Esophagus (tissue), 2 donors: Measurements from ENCODE around the gene TIMM29. TPM values are rescaled to one million over a fixed set of nuclear protein-coding genes. Genes with fewer than 3 reads are reported as not detected.

ENCODE experiments used
- H3K27ac ChIP-seq, 2 donors: one replicate each; pipeline ENCODE4 v1.5.1; 2013; ENCODE audit warnings: low read depth in 2 of 2, mild to moderate bottlenecking in 2 of 2, inconsistent platforms in 1 of 2, low read length in 1 of 2, moderate library complexity in 1 of 2
- H3K27me3 ChIP-seq, 2 donors: one replicate each; pipeline ENCODE4 v1.6.1; 2013; ENCODE audit warnings: low read length in 2 of 2, control low read depth in 1 of 2, mild to moderate bottlenecking in 1 of 2; ENCODE audit not compliant: insufficient read depth in 2 of 2, control insufficient read depth in 1 of 2
- H3K36me3 ChIP-seq, 2 donors: one replicate each; pipeline ENCODE4 v1.6.1; 2013; ENCODE audit warnings: low read length in 1 of 2; ENCODE audit not compliant: control insufficient read depth in 2 of 2, insufficient read depth in 2 of 2
- H3K4me1 ChIP-seq, 2 donors: one replicate each; pipeline ENCODE4 v1.6.1; 2013; ENCODE audit warnings: low read length in 1 of 2; ENCODE audit not compliant: control insufficient read depth in 2 of 2, insufficient read depth in 2 of 2
- H3K4me3 ChIP-seq, 2 donors: one replicate each; pipeline ENCODE4 v1.5.1; 2013; ENCODE audit warnings: low read length in 2 of 2, mild to moderate bottlenecking in 2 of 2, low read depth in 1 of 2, moderate library complexity in 1 of 2
- H3K9me3 ChIP-seq, 2 donors: one replicate each; pipeline ENCODE4 v1.6.1; 2013; ENCODE audit warnings: mild to moderate bottlenecking in 2 of 2, low read depth in 1 of 2, low read length in 1 of 2, moderate library complexity in 1 of 2; ENCODE audit not compliant: control insufficient read depth in 2 of 2, insufficient read depth in 1 of 2
- WGBS, 2 donors: extraction: QIAGEN DNeasy Blood & Tissue Kit; methylation state at CpG; one replicate each; pipeline ENCODE4 v1.1.7; 2013; 5-methylcytosine and 5-hydroxymethylcytosine counted together
- polyA plus RNA-seq, 2 donors: library from polyadenylated mRNA; stranded (reverse); fragments of 200-250 nt; gene quantifications; one replicate each; pipeline ENCODE4 v1.2.3, GENCODE V29; 2013
- donor health status: healthy with polysubstance abuse.
- donor health status: Bipolar disorder and iron deficiency.

TIMM29 gene
- polyA plus RNA-seq, 2 donors = 14.1 to 16.7 TPM

- no peaks in the 10 kb centered on the region for H3K4me1 ChIP-seq
- no peaks in the 10 kb centered on the region for H3K9me3 ChIP-seq
- H3K4me3 ChIP-seq = no peak overlapping the region
- H3K27ac ChIP-seq = no peak overlapping the region
- WGBS, 2 donors = 90 to 94% methylated on average over 17 of the region's 17 CpGs
- H3K36me3 ChIP-seq = peaks cover 11 to 37% of the 10 kb centered on the region in 2 donors
- H3K27me3 ChIP-seq = no peaks in the 10 kb centered on the region
Measured at GRCh38 chr19:10908380-10908960, 20.1 kb upstream of the TIMM29 start.

DNA sequence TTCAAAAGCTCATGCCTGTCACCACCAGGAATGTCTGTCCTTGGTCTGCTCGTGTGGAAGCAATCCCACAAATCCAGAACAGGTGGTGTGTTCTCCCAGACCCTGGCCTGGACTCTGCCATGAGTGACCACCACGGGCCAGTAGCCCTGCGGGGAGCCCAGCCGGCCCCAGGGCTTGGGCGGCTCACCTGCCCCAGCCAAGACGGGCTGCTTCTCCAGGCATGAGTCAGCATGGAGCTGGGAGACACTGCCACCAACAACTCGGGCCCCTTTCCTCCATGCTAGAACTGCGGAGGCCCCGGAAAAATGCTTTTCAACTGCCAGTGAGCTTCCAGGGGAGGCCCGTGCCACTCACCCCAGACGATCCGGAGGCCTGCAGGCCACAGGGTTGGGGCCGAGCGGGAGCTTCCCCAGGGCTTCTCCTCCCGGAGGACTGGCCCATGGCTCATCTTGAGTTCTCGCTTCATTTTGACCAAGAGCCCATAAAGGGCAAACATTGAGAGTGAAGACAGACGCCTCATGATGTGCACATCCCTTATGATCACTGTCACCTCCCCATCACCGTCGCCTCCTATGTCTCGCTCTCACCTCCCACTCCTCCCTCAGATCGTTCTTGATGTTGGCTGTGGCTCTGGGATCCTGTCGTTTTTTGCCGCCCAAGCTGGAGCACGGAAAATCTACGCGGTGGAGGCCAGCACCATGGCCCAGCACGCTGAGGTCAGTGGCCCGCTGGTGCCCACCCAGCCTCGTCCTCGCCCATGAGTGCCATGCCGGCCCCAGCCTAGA is 16.8 kb upstream of the TIMM29 start:
- H3K9me3 ChIP-seq = no peaks in the 10 kb centered on the region
- no peaks in the 10 kb centered on the region for H3K27me3 ChIP-seq
- peaks cover 4 to 17% of the 10 kb centered on the region in 2 donors for H3K4me1 ChIP-seq

GRCh38 chr19:10912619-10913018 is 16.0 kb upstream of the TIMM29 start:
- Histone ChIP-seq H3K4me3 (no peak overlapping the region), H3K27ac (no peak overlapping the region), H3K27me3 (no peaks in the 10 kb centered on the region), H3K36me3 (peaks cover 11 to 47% of the 10 kb centered on the region in 2 donors), H3K9me3 (no peaks in the 10 kb centered on the region), H3K4me1 (peaks cover 4 to 17% of the 10 kb centered on the region in 2 donors)
- 94 to 96% methylated on average over 18 of the region's 18 CpGs for WGBS, 2 donors

More for the DNA sequence above, 16.8 kb upstream of the TIMM29 start:
- Histone ChIP-seq H3K36me3 (peaks cover 11 to 48% of the 10 kb centered on the region in 2 donors), H3K4me3 (no peak overlapping the region), H3K27ac (no peak overlapping the region)
- 90 to 92% methylated on average over 31 of the region's 31 CpGs for WGBS, 2 donors

DNA sequence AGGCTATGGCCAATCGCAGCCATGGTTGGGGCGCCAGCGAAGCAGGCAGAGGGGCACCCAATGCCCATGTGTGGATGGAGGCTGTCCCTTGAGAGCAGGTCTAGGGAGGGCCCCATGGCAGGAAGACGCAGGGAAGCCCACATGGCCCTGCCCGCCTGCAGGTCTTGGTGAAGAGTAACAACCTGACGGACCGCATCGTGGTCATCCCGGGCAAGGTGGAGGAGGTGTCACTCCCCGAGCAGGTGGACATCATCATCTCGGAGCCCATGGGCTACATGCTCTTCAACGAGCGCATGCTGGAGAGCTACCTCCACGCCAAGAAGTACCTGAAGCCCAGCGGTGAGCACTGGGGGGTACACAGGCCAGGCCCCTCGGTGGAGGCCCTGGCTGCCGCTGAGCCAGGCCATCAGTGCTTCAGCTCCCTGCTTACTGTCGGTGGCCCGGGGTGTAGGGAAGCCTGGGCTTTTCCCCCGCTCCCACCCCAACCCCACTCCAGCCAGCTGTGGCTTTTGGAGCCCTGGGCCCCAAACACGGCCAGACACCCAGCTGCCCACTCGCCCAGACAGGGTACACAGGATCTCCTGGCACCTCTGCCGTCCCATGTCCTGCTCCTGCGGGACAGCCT is 14.8 kb upstream of the TIMM29 start:
- H3K27ac ChIP-seq = peak overlapping the region in 1 of 2 donors; percentile 44
- H3K9me3 ChIP-seq = no peaks in the 10 kb centered on the region
- H3K4me1 ChIP-seq = peaks cover 4 to 17% of the 10 kb centered on the region in 2 donors
- no peak overlapping the region for H3K4me3 ChIP-seq
- H3K27me3 ChIP-seq = no peaks in the 10 kb centered on the region
- 94% methylated on average over 21 to 24 of the region's 24 CpGs for WGBS, 2 donors
- peaks cover 6 to 39% of the 10 kb centered on the region in 2 donors for H3K36me3 ChIP-seq

DNA sequence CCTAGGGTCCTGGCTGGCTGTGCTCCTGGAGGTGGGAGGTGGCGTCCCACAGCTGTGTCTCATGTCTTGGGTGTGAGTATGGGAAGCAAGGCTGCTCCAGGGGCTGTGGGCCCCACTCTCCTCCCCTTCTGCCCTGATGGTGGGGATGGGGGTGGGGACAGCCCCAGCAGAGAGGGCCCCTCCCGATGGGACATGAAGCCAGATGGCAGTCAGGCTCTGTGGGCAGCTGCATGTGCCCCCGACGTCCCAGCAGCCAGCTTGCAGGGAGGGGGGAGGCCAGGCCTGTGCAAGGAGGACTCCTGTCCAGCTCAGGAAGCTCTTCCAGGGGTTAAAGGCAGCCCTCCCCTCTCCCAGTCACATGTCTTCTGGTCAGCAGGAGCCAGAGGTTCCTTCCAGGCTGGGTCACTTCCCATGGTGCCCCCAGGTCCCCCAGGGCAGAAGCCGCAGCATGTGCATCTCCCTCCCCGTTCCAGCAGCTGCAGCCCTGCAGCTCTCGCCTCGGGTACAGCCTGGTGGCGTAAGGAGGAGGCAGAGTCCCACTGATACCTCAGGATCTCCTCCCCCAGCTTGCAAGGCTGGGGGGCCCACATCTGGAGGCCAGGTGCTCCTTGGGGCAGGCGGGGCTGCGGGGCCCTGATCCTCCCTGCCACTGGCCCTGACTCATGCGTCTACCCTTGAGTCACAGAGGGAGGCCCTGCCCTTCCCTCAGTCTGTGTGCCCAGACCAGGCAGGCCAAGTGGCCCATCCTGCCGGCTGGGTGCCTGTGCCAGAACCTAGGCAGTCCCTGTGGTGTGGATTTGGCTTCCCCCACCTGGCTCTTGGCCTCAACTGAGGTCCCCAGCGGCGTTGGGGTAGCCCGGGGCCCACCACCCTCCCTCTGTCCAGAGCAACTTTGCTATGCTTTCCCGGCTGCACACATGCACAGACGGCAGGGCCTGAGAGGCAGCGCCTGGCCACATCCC is 13.2 kb upstream of the TIMM29 start:
- Histone ChIP-seq H3K9me3 (no peaks in the 10 kb centered on the region), H3K27me3 (no peaks in the 10 kb centered on the region), H3K4me3 (no peak overlapping the region), H3K27ac (peak overlapping the region; percentile 75 to 85), H3K4me1 (peaks cover 4 to 17% of the 10 kb centered on the region in 2 donors), H3K36me3 (peaks cover 4 to 46% of the 10 kb centered on the region in 2 donors)
- 70 to 71% methylated on average over 16 to 19 of the region's 19 CpGs for WGBS, 2 donors

DNA sequence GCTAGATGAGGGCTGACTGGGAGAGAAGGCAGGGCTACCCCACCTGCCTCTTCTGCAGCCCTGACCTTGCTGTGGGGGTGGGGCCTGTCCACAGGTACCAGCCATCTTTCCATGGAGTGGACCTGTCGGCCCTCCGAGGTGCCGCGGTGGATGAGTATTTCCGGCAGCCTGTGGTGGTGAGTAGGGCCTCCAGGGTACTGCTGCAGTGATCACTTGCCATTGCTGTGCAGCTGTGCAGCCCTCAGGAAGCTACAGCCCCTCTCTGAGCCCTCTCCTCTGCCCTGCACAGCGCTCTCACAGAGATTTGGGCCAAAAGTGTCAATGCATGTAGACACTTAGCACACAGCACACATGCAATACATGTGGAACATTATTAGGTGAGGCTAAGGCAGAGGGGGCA is 12.0 kb upstream of the TIMM29 start:
- no peaks in the 10 kb centered on the region for H3K9me3 ChIP-seq
- 95% methylated on average over 6 of the region's 6 CpGs for WGBS, 2 donors
- peaks cover 4 to 52% of the 10 kb centered on the region in 2 donors for H3K36me3 ChIP-seq
- H3K27ac ChIP-seq = no peak overlapping the region
- no peaks in the 10 kb centered on the region for H3K27me3 ChIP-seq
- peaks cover 4 to 17% of the 10 kb centered on the region in 2 donors for H3K4me1 ChIP-seq
- H3K4me3 ChIP-seq = no peak overlapping the region

DNA sequence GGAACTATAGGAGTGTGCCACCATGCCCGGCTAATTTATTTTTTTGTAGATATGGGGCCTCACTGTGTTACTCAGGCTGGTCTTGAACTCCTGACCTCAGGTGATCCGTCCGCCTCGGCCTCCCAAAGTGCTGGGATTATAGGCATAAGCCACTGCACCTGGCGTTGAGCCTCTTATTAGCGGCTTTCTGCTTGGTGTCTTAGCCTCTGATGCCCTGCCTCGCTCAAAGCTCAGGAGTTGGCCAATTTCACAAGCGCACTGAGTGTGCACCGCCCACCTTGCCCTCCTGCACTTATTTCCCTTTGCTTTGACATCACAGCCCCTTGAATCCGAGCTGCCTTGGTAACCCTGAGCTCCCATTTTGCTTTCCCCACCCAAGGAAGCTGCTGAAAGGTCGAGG is 10.3 kb upstream of the TIMM29 start:
- H3K27me3 ChIP-seq = no peaks in the 10 kb centered on the region
- peaks cover 4 to 17% of the 10 kb centered on the region in 2 donors for H3K4me1 ChIP-seq
- WGBS, 2 donors = 82 to 86% methylated on average over 11 of the region's 11 CpGs
- H3K9me3 ChIP-seq = no peaks in the 10 kb centered on the region
- no peak overlapping the region for H3K27ac ChIP-seq
- no peak overlapping the region for H3K4me3 ChIP-seq
- peaks cover 0 to 50% of the 10 kb centered on the region in 2 donors for H3K36me3 ChIP-seq

DNA sequence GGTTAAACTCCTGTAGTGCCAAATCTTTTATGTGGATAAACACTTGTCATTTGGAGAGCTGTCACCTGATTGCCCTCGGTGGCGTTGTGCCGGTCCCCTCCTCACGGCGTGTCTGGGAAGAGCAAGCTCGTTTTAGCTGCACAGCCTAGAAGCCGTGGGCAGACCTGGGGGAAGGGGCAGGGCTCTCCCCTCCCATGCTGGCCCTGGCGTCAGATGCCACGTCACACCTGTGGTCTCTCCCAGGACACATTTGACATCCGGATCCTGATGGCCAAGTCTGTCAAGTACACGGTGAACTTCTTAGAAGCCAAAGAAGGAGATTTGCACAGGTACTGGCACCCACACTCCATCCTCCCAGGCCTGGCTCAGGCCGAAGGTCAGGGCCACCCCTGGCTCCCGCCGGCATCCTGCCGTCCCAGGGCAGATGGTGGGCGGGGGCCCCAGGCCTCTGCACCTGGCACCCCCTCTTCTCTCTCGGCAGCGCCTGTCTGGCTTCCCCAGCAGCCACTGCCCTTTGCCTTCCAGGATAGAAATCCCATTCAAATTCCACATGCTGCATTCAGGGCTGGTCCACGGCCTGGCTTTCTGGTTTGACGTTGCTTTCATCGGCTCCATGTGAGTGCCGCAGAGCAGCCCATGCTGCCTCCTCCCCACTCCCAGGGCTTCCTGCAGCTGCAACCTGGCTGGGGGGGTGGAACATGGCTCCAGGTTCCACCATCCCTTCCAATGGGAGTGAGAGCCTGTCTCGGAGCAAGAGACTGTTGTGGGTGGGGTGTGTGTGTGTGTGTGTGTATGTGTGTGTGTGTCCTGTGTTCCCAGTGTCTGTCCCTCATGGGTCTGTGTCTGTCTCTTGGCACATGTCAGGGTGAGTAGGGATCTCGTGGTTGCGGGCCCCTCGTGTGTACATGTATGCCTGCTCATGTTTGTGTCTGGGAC is 9.0 kb upstream of the TIMM29 start:
- no peaks in the 10 kb centered on the region for H3K9me3 ChIP-seq
- no peaks in the 10 kb centered on the region for H3K27me3 ChIP-seq
- no peak overlapping the region for H3K4me3 ChIP-seq
- H3K27ac ChIP-seq = no peak overlapping the region
- peaks cover 4 to 17% of the 10 kb centered on the region in 2 donors for H3K4me1 ChIP-seq
- peaks cover 4 to 56% of the 10 kb centered on the region in 2 donors for H3K36me3 ChIP-seq
- 71 to 77% methylated on average over 26 of the region's 26 CpGs for WGBS, 2 donors
